ENCODE measurements around the gene TGM1.

TGM1 gene

GRCh38 chr14:24236689-24237462 is 26.1 kb downstream of the TGM1 start:
- CTCF ChIA-PET: interaction anchor here (1.6 to 15.9 kb wide), 4 partner anchors 10 to 180 kb away, joined by 4 to 315 read pairs (median 61); partner anchors contain the start of genes CIDEB, DHRS1, LTB4R and LTB4R2

DNA sequence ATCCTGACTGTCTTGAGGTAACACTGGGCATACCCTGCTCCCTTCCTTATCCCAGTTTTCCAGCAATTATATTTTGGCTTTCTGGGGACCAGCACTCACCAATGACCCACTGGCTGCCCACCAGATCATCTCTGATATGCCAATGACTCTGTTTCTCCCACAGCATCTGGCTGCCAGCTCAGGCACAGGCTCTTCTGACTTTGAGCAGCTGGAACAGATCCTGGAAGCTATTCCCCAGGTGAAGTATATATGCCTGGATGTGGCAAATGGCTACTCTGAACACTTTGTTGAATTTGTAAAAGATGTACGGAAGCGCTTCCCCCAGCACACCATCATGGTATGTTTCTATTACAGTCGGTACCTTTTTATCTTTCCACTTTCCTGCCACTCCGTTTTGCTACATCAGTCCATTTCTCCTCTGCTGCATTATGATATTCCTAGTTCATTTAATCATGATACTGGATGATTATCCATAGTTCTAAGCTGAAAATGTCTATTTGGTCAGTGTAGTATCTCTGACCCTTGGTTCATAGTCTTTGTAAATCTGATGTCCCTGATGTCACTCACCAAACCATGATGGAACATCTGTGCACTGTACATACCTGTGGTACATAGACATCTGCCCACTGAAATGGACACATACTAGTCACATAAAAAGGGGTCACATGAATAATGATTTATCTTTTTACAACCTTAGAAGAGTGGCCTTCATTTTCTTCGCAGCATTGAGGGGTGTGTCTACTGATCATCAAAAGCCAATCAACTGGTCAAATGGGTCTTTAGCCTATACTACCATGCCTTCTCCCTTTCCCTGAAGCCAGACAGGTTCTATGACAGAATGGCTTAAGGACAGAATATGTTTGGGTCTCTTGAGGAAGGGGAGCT is 26.9 kb downstream of the TGM1 start:
- TF ChIP-seq, protein P1, sequence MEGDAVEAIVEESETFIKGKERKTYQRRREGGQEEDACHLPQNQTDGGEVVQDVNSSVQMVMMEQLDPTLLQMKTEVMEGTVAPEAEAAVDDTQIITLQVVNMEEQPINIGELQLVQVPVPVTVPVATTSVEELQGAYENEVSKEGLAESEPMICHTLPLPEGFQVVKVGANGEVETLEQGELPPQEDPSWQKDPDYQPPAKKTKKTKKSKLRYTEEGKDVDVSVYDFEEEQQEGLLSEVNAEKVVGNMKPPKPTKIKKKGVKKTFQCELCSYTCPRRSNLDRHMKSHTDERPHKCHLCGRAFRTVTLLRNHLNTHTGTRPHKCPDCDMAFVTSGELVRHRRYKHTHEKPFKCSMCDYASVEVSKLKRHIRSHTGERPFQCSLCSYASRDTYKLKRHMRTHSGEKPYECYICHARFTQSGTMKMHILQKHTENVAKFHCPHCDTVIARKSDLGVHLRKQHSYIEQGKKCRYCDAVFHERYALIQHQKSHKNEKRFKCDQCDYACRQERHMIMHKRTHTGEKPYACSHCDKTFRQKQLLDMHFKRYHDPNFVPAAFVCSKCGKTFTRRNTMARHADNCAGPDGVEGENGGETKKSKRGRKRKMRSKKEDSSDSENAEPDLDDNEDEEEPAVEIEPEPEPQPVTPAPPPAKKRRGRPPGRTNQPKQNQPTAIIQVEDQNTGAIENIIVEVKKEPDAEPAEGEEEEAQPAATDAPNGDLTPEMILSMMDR (IDR thresholded peaks at IDR 0.05; ENCODE audit: insufficient read depth, low read length, missing control alignments): no peak
- no peak overlapping the region for H3K4me3 ChIP-seq (ENCODE audit: low read depth, low read length)
- no peak for DNase-seq (ENCODE audit: low read depth, low spot score)
- CTCF ChIA-PET: interaction anchor here (0.8 to 15.9 kb wide), 5 partner anchors 9 to 73 kb away, joined by 4 to 315 read pairs (median 7); partner anchors contain the start of genes CIDEB, DHRS1, LTB4R and LTB4R2
- POLR2A ChIA-PET: no interaction called here

More at GRCh38 chr14:24236689-24237462, 26.1 kb downstream of the TGM1 start:
- no peak overlapping the region for H3K4me3 ChIP-seq (ENCODE audit: low read depth, low read length)
- TF ChIP-seq, protein P1 (IDR thresholded peaks at IDR 0.05; ENCODE audit: insufficient read depth, low read length, missing control alignments): no peak
- POLR2A ChIA-PET: interaction anchor here (1.5 to 1.6 kb wide), 2 partner anchors 10 to 21 kb away, joined by 3 to 5 read pairs; partner anchors contain the start of gene MDP1
- no peak for DNase-seq (ENCODE audit: low read depth, low spot score)

DNA sequence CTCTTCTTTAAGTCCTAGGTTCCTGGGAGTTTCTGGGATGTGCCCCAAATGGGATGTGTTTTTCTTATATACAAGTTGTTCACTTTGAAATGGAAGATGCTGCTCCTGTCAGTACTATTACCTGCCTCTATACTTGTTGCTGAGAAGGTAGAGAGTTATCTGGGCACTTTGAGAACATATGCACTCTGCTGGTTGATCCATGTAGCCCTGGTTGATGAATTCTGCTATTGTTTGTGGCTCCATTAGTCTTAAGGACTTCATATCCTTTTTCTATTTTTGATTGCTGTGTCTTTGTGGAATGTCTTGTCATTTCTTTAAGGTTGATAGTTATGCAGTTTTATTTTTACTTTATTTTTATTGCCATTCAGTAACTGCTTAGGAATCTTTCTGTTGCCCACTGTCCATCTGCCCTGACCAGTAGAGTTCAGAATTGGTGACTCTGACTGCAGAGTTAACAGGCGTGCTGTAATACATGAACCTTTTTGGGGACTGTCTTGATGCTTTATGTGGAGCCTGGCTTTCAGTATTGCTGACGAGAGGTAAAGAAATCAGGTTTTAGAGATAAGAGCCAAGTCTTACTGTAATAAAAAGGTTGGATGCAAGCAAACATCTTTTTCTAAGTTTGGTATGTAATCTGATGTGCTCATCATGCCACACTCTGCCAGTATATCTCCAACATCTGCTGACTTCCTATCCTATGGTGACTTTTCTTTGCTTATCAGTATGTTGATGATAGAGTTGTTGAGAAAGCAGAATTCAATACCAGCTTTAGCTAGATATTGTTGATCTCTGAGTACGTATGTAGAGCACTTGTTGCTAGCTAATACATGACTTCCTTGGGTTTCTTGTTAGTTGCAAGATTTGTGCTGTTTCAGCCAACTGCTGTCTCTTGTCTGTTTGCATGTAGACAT is 28.6 kb downstream of the TGM1 start:
- H3K4me3 ChIP-seq (ENCODE audit: low read depth, low read length): no peak overlapping the region
- TF ChIP-seq, protein P1 (IDR thresholded peaks at IDR 0.05; ENCODE audit: insufficient read depth, low read length, missing control alignments): no peak
- ChIA-PET CTCF (interaction anchor here (0.6 to 15.9 kb wide), 12 partner anchors 8 to 197 kb away, joined by 3 to 315 read pairs (median 4); partner anchors contain the start of genes CIDEB, DHRS1, KHNYN and LTB4R2), POLR2A (interaction anchor here (0.6 to 2.2 kb wide), 3 partner anchors 8 to 37 kb away, joined by 3 to 16 read pairs (median 4); partner anchors contain the start of genes RABGGTA and TINF2)
- DNase-seq (ENCODE audit: low read depth, low spot score): no peak

DNA sequence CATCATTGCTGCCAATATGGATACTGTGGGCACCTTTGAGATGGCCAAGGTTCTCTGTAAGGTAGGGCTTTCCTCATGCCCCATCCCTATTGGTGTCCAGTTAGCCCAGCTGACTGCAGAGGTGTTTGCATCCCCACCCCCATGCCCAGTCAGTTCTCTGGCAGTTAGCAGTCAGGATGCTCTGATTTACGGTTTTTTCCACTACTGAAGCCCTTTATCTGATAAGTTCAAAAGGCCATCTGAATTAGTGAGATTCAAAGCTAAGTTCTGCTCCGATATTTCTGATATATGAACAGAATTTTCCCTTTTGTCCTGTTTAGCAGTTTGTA is 29.5 kb downstream of the TGM1 start:
- ChIA-PET POLR2A (interaction anchor here (2.2 kb wide), 1 partner anchor 9 kb away, joined by 16 read pairs; the partner anchor contains the start of gene TINF2), CTCF (interaction anchor here (1.0 to 2.1 kb wide), 10 partner anchors 9 to 198 kb away, joined by 3 to 21 read pairs (median 4); partner anchors contain the start of genes CIDEB and TINF2)
- TF ChIP-seq, protein P1 (IDR thresholded peaks at IDR 0.05; ENCODE audit: insufficient read depth, low read length, missing control alignments): no peak
- DNase-seq (ENCODE audit: low read depth, low spot score): no peak
- H3K4me3 ChIP-seq (ENCODE audit: low read depth, low read length): peak overlapping the region; percentile 92

DNA sequence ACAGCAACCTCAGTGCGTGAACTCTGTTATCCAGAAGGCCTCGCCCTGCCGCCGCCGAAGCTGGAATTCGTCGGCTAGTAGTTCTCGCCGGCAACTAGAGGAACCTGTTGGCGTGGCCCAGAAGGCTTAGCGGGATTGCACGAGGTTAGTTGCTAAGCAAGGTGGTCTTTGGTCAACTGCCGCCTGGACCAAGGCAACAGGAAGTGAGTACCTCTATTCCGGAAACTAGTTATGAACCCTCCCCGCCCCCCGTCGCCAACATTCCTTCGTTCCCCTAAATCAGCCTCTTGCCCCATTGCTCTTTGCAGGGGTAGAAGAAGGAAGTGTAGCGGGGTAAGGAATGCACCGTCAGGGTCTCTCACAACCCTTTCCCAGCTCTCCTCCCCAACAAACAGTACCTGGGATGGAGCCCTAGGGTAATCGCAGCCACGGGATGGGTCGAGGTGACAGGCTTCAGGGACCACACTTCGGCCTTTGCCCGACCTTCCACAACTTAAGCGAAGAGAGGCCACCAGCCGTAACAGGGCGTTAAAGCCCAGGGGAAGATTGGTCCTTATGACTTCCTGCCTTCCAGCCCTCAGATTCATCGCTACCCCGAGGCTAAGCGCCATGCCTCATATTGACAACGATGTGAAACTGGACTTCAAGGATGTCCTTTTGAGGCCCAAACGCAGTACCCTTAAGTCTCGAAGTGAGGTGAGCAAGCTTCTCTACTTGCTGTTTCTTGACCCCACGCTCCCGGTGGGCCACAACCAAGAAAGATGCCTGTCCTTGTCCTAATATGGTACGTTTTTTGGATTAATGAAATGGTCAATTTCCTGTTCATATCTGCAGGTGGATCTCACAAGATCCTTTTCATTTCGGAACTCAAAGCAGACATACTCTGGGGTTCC is 30.1 kb downstream of the TGM1 start, which contains the start of gene GMPR2:
GMPR2 (plus strand) TSS at position 285 of the 893 bp plus-strand sequence; CDS start at position 610, 325 bp downstream.
- DNase-seq (ENCODE audit: low read depth, low spot score): no peak
- ChIA-PET POLR2A (interaction anchor here (1.0 to 2.2 kb wide), 2 partner anchors 9 to 37 kb away, joined by 3 to 16 read pairs; partner anchors contain the start of genes TINF2 and TM9SF1), CTCF (interaction anchor here (1.0 to 2.1 kb wide), 9 partner anchors 10 to 199 kb away, joined by 3 to 21 read pairs (median 4); partner anchors contain the start of genes CIDEB, MDP1 and TINF2)
- H3K4me3 ChIP-seq (ENCODE audit: low read depth, low read length): peak within 1 kb of the TSS; percentile 92
- TF ChIP-seq, protein P1 (IDR thresholded peaks at IDR 0.05; ENCODE audit: insufficient read depth, low read length, missing control alignments): no peak

Data from AG04449 (cell line).